GM21423 (cell line): ENCODE measurements around the gene POLR1B.
"Not testable (repeated sequence)": the region's sequence is repeated elsewhere in the genome, so short reads cannot be mapped to it uniquely, and the experiment has no call there.

ENCODE experiments used
- ATAC-seq: cut with Tn5 transposase; IDR thresholded peaks from one replicate; pipeline ENCODE4 v1.9.1; 2021; ENCODE audit warnings: mild to moderate bottlenecking, moderate library complexity; ENCODE audit not compliant: unreplicated experiment

Gene POLR1B

DNA sequence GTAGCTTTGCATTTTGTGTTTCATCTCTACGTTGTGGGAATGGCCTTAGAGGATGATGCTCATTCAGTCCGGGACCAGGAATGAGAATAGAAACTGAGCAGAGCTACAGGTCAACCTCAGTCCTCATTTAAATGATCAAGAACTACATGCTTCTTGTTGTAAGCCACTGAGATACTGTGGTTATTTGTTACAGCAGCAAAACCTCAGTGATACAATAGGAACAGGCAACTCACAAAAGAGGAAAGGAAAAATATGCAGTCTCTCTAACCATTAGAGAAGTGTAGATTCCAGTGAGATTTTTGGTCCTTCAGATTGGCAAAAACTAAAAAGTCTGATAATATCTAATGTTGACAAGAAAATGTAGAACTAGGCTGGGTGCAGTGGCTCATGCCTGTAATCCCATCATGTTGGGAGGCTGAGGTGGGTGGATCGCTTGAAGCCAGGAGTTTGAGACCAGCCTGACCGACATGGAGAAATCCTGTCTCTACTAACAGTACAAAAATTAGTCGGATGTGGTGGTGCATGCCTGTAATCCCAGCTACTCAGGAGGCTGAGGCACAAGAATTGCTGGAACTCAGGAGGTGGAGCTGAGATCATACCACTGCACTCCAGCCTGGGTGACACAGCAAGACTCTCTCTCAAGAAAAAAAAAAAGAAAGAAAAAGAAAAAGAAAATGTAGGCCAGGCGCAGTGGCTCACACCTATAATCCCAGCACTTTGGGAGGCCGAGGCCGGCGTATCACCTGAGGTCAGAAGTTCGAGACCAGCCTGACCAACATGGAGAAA is 55.5 kb downstream of the POLR1B start:
- ATAC-seq, result no peak

DNA sequence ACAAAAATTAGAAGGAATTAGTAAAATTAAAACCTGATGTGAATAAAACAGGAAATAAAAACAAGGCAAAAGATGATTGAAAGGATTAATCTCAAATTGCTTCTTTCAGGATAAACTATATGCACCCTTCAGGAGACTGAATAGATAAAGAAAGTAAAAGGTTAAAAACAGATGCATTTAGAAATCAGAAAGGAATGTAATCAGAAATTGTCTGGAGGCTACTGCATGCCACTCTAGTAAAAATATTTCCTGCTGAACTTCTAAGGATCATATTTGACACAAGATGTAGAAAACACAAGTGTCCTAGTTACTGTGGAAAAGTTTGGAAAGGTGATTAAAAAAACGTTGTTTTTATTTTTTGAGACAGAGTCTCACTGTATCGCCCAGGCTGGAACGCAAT is 58.4 kb downstream of the POLR1B start:
- ATAC-seq, result no peak

GRCh38 chr2:112601754-112602153 is 59.5 kb downstream of the POLR1B start:
- no peak for ATAC-seq

GRCh38 chr2:112602917-112603316 is 60.7 kb downstream of the POLR1B start:
- no peak for ATAC-seq

GRCh38 chr2:112603731-112604130 is 61.5 kb downstream of the POLR1B start:
- no peak for ATAC-seq

DNA sequence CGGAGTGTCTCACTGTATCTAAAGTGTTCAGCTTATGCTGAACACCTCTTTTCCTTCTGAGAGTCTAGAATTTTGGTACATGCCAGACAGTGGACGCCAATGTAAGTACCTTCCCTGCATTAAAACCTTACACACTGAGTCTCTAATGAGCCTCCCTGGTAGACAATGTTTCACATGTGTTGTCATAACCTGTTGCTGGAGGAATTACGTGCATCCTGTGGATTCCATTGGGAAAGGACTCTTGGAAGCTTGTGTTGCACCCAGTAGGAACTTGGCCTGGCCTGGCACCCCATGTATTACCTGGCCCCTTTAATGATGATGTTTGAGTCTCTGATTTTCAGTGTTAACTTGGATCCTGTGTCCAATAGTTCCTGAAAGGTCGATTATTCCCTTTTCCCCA is 62.7 kb downstream of the POLR1B start:
- ATAC-seq, result no peak

DNA sequence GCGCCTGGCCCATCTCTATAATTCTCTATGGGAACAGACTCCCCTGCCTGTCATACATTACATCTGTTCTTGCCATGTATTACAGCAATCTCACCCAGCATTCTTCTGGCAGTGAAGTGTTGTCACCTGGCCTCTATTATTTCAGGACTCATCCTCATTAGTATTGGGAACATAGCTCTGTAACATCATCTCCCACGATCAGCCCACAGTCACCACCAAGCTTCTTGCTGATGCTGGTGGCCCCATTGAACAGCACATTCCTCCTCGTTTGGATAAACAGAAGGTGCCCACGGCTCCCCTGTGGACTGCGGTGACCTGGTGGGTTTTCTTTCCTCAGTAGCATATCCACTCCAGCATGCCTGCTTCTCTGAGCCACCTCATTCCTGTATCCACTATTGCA is 63.7 kb downstream of the POLR1B start:
- ATAC-seq, result no peak

GRCh38 chr2:112606547-112606946 is 64.3 kb downstream of the POLR1B start:
- no peak for ATAC-seq

DNA sequence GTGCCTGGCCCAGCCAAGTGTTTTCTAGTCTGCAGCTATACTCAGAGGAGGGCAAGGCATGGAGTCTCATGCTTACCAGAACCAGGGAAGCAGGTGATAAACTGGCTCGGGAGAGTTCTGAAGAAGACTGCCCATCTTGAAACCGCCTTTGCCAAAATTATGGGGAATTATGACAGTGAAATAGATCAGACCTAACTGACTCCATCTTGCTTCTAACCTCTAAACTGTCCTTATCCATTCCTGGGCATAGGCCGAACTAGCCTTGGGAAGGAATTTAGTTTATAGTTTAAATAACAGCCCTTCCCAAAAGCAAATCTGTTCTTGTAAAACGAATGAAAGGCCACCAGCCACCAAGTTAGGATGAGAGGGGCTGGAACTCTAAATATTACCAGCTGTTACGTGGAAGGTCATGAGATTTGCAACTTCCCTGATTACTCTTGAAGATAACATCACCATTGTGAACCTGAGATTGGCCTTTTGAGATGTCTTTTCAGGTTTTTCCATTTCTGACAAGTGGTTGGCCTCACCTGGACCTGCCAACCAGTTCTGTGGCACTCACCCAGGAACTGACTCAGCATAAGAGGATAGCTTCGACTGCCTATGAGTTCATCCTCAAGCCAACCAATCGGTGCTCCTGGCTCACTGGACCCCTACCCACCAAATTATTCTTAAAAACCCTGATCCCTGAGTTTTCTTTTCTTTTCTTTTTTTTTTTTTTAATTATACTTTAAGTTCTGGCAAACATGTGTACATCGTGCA is 65.6 kb downstream of the POLR1B start:
- ATAC-seq, result no peak

GRCh38 chr2:112609320-112609719 is 67.1 kb downstream of the POLR1B start:
- not testable (repeated sequence) for ATAC-seq

- ATAC-seq, result not testable (repeated sequence)
Measured at GRCh38 chr2:112612283-112612682, 70.0 kb downstream of the POLR1B start.

- ATAC-seq, result no peak
Measured at GRCh38 chr2:112614201-112614840, 72.1 kb downstream of the POLR1B start.

GRCh38 chr2:112615051-112615450 is 72.8 kb downstream of the POLR1B start:
- no peak for ATAC-seq

DNA sequence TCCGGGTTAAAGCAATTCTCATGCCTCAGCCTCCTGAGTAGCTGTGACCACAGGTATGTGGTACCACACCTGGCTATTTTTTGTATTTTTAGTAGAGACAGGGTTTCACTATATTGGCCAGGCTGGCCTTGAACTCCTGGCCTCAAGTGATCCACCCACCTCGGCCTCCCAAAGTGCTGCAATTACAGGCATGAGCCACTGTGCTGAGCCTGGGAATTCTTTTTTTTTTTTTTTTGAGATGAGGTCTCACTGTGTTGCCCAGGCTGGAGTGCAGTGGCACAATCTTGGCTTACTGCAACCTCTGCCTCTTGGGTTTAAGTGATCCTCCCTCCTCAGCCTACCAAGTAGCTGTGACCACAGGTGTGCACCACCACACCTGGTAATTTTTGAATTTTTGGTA is 73.5 kb downstream of the POLR1B start:
- ATAC-seq, result not testable (repeated sequence)

- ATAC-seq, result no peak
Measured at GRCh38 chr2:112618383-112618782, 76.1 kb downstream of the POLR1B start.

GRCh38 chr2:112621790-112622527 is 79.7 kb downstream of the POLR1B start:
- ATAC-seq, result no peak

GRCh38 chr2:112622528-112622849 is 80.2 kb downstream of the POLR1B start:
- no peak for ATAC-seq

DNA sequence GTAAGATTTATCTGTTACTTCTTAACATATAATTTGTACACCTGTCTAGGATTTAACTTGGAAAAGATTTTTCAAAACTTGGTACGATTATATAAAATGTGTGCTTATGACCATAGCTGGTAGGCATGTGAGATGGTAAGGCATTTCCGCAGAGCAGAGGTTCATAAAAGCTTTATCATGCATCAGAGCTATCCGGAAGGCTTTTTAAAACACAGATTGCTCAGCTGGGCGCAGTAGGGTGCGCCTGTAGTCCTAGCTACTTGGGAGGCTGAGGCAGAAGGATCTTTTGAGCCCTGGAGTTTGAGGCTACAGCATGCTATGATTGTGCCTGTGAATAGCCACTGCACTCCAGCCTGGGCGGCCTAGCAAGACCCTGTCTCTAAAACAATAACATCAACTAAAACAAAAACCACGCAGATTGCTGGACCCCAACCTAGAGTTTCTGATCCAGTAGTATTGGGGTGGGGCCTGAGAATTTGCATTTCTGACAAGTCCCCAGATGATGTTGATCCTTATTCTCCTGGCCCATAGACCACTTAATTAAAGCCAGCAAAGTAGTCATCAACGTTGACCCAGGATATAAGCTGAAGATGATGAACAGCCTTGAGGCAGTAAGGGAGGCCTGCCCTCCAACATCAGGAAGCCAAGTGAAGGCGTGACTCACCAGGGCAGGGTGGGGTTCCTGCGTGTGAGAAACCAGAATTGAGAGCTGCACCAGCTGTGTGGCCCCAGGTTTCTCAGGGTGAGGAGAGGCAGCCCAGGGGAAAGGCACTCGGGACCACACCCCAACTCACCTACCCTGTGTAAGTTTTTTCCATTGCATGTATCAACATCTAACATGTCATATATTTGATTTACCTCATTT is 81.9 kb downstream of the POLR1B start:
- peak; percentile 71 for ATAC-seq

DNA sequence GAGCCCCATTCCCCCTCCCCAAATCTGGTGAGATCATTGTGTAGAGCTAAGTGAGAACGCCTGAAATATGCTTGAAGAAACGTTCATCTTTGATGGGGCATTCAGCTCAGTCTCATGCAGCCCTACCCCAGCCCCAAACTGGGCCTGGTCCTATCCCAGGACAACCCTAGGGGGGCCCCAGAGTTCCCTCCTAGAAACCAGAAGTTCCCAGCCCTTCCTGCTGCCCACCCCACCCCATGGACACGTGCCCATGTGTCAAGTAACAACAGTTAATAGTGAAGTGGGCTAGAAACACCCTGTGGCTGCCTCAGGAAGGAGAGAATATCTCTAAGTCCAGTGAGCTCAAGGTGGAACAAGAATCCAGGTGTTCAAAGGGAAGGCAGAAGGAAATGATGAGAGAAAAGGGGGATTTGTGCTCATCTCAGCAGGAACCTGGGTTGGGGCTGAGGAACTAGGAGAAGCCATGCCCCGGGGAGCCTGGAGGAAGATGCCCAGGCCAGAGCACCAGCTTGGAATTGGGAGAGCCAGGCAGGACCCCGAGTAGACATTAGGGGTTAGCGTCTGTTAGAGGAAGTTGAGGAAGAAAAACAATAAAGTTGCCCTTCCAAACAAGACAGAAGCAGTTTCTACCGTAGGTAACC is 83.3 kb downstream of the POLR1B start:
- no peak for ATAC-seq

GRCh38 chr2:112626604-112627059 is 84.4 kb downstream of the POLR1B start:
- no peak for ATAC-seq
